Activated T-cell treated with anti-CD3 and anti-CD28 coated beads, Interleukin-2, amount 50 U/mL, for 4 hours (primary cell): ENCODE results near the gene MACIR. TPM values are rescaled to one million over a fixed set of nuclear protein-coding genes. Genes with fewer than 3 reads are reported as not detected.
"Not testable (repeated sequence)": the region's sequence is repeated elsewhere in the genome, so short reads cannot be mapped to it uniquely, and the experiment has no call there.

Experiments used
- ATAC-seq, 2 donors: fragments of 200-7000 bp; cut with Tn5 transposase; one replicate each; pipeline ENCODE4 v1.10.0; 2021
- DNase-seq: peaks from one replicate; pipeline ENCODE4 v3.0.0-alpha.2; 2020
- H3K27me3 Mint-ChIP-seq: one replicate; pipeline ENCODE4 v1.8.0; 2021; ENCODE audit warnings: low read depth, mixed read lengths
- H3K36me3 Mint-ChIP-seq: one replicate; pipeline ENCODE4 v1.8.0; 2022; ENCODE audit warnings: mixed read lengths; ENCODE audit not compliant: insufficient read depth
- H3K4me1 Mint-ChIP-seq: one replicate; pipeline ENCODE4 v1.8.0; 2021; ENCODE audit warnings: low read depth, mixed read lengths
- H3K4me3 Mint-ChIP-seq: one replicate; pipeline ENCODE4 v1.8.0; 2021; ENCODE audit warnings: mild to moderate bottlenecking, moderate library complexity, mixed read lengths
- H3K9me3 Mint-ChIP-seq: one replicate; pipeline ENCODE4 v1.8.0; 2021; ENCODE audit warnings: mixed read lengths
- total RNA-seq, 3 donors: library from RNA; stranded (reverse); gene quantifications; one replicate each; pipeline ENCODE4 v1.2.1, GENCODE V29; 2021

Gene MACIR
- total RNA-seq: 10 to 100 TPM in 1 of 3 donors, 1 to 10 TPM in 2; 8.2 to 10.4 (median 9.3) TPM

- Mint-ChIP-seq H3K4me1 (peaks cover 19% of the 10 kb centered on the region), H3K36me3 (no peaks in the 10 kb centered on the region), H3K4me3 (peak within 1 kb of the TSS; percentile 91), H3K9me3 (no peaks in the 10 kb centered on the region), H3K27me3 (peaks cover 15% of the 10 kb centered on the region)
- ATAC-seq: peak; percentile 86 to 87
- peak; percentile 90 for DNase-seq
These were observed at the start of gene MACIR for GRCh38 chr5:103258368-103258956. Gene MACIR (plus strand): TSS chr5:103258763. CDS start chr5:103275920, 17,157 bp downstream.

- peaks cover 27% of the 10 kb centered on the region for H3K36me3 Mint-ChIP-seq
- H3K4me3 Mint-ChIP-seq: no peak overlapping the region
- DNase-seq: no peak
- no peak for ATAC-seq
- H3K4me1 Mint-ChIP-seq: peaks cover 29% of the 10 kb centered on the region
- H3K27me3 Mint-ChIP-seq: no peaks in the 10 kb centered on the region
- peaks cover 4% of the 10 kb centered on the region for H3K9me3 Mint-ChIP-seq
These were observed 49.5 kb upstream of the MACIR start for GRCh38 chr5:103209065-103209464.

GRCh38 chr5:103210952-103211351, 47.6 kb upstream of the MACIR start:
- H3K27me3 Mint-ChIP-seq: no peaks in the 10 kb centered on the region
- DNase-seq: no peak
- peaks cover 29% of the 10 kb centered on the region for H3K4me1 Mint-ChIP-seq
- no peak overlapping the region for H3K4me3 Mint-ChIP-seq
- H3K36me3 Mint-ChIP-seq: peaks cover 13% of the 10 kb centered on the region
- H3K9me3 Mint-ChIP-seq: no peaks in the 10 kb centered on the region
- no peak for ATAC-seq

- H3K36me3 Mint-ChIP-seq: peaks cover 6% of the 10 kb centered on the region
- DNase-seq (no peak), ATAC-seq (no peak)
- H3K4me1 Mint-ChIP-seq: peaks cover 27% of the 10 kb centered on the region
- H3K4me3 Mint-ChIP-seq: peak overlapping the region; percentile 40
- H3K27me3 Mint-ChIP-seq: no peaks in the 10 kb centered on the region
- H3K9me3 Mint-ChIP-seq: no peaks in the 10 kb centered on the region
These were observed 46.7 kb upstream of the MACIR start for GRCh38 chr5:103211576-103212561.

- H3K27me3 Mint-ChIP-seq: no peaks in the 10 kb centered on the region
- no peak for DNase-seq
- ATAC-seq: no peak
These were observed 42.4 kb upstream of the MACIR start for GRCh38 chr5:103216137-103216536.

GRCh38 chr5:103216697-103217096, 41.9 kb upstream of the MACIR start:
- no peak overlapping the region for H3K4me3 Mint-ChIP-seq
- H3K4me1 Mint-ChIP-seq: peaks cover 8% of the 10 kb centered on the region
- no peaks in the 10 kb centered on the region for H3K27me3 Mint-ChIP-seq
- DNase-seq (no peak), ATAC-seq (no peak)
- no peaks in the 10 kb centered on the region for H3K9me3 Mint-ChIP-seq
- H3K36me3 Mint-ChIP-seq: peaks cover 4% of the 10 kb centered on the region

More at GRCh38 chr5:103216137-103216536, 42.4 kb upstream of the MACIR start:
- Mint-ChIP-seq H3K36me3 (peaks cover 4% of the 10 kb centered on the region), H3K4me1 (peaks cover 13% of the 10 kb centered on the region), H3K9me3 (no peaks in the 10 kb centered on the region), H3K4me3 (no peak overlapping the region)

- no peaks in the 10 kb centered on the region for H3K27me3 Mint-ChIP-seq
- H3K36me3 Mint-ChIP-seq: peaks cover 2% of the 10 kb centered on the region
- no peak overlapping the region for H3K4me3 Mint-ChIP-seq
- ATAC-seq (no peak), DNase-seq (no peak)
- peaks cover 4% of the 10 kb centered on the region for H3K4me1 Mint-ChIP-seq
- H3K9me3 Mint-ChIP-seq: no peaks in the 10 kb centered on the region
These were observed 41.5 kb upstream of the MACIR start for GRCh38 chr5:103217101-103217500.

GRCh38 chr5:103218164-103218563, 40.4 kb upstream of the MACIR start:
- Mint-ChIP-seq H3K9me3 (no peaks in the 10 kb centered on the region), H3K4me1 (peaks cover 2% of the 10 kb centered on the region), H3K27me3 (no peaks in the 10 kb centered on the region), H3K36me3 (peaks cover 2% of the 10 kb centered on the region), H3K4me3 (no peak overlapping the region)
- ATAC-seq (no peak), DNase-seq (no peak)

- not testable (repeated sequence) for DNase-seq, H3K36me3 Mint-ChIP-seq, H3K27me3 Mint-ChIP-seq, H3K4me1 Mint-ChIP-seq, H3K4me3 Mint-ChIP-seq, H3K9me3 Mint-ChIP-seq, ATAC-seq
These were observed 39.5 kb upstream of the MACIR start for GRCh38 chr5:103219074-103219473.

- Mint-ChIP-seq H3K36me3 (peaks cover 4% of the 10 kb centered on the region), H3K27me3 (peaks cover 13% of the 10 kb centered on the region), H3K9me3 (no peaks in the 10 kb centered on the region), H3K4me1 (no peaks in the 10 kb centered on the region), H3K4me3 (no peak overlapping the region)
- ATAC-seq: no peak
- DNase-seq: no peak
These were observed 35.3 kb upstream of the MACIR start for GRCh38 chr5:103223031-103223955.

GRCh38 chr5:103224118-103224893, 34.3 kb upstream of the MACIR start:
- DNase-seq: no peak
- Mint-ChIP-seq H3K4me3 (no peak overlapping the region), H3K36me3 (peaks cover 4% of the 10 kb centered on the region), H3K4me1 (no peaks in the 10 kb centered on the region), H3K9me3 (no peaks in the 10 kb centered on the region), H3K27me3 (peaks cover 22% of the 10 kb centered on the region)
- ATAC-seq: peak; percentile 89 to 95

- DNase-seq: no peak
- no peak overlapping the region for H3K4me3 Mint-ChIP-seq
- no peaks in the 10 kb centered on the region for H3K9me3 Mint-ChIP-seq
- no peak for ATAC-seq
- peaks cover 22% of the 10 kb centered on the region for H3K27me3 Mint-ChIP-seq
- peaks cover 1% of the 10 kb centered on the region for H3K36me3 Mint-ChIP-seq
- no peaks in the 10 kb centered on the region for H3K4me1 Mint-ChIP-seq
These were observed 33.7 kb upstream of the MACIR start for GRCh38 chr5:103224894-103225246.

GRCh38 chr5:103228061-103228460, 30.5 kb upstream of the MACIR start:
- Mint-ChIP-seq H3K4me1 (no peaks in the 10 kb centered on the region), H3K36me3 (peaks cover 1% of the 10 kb centered on the region), H3K4me3 (no peak overlapping the region), H3K27me3 (peaks cover 22% of the 10 kb centered on the region), H3K9me3 (no peaks in the 10 kb centered on the region)
- DNase-seq (no peak), ATAC-seq (no peak)
